ACC112 (cell line): ENCODE data around the gene JOSD2.
A peak's percentile ranks its signal among the peaks of the same experiment; 100 is the strongest.
"Not testable (repeated sequence)": the region's sequence is repeated elsewhere in the genome, so short reads cannot be mapped to it uniquely, and the experiment has no call there.

Experiments used
- H2AFZ ChIP-seq: fragments of 200-600 bp; sonication (generic); one replicate; pipeline ENCODE4 v1.6.0; 2017; ENCODE audit warnings: antibody characterized with exemption, low read length; ENCODE audit not compliant: unreplicated experiment
- H3K27ac ChIP-seq: fragments of 200-600 bp; sonication (generic); 2 replicates; pipeline ENCODE4 v1.5.1; 2014; ENCODE audit warnings: low read depth, mild to moderate bottlenecking, antibody characterized with exemption, low read length, moderate library complexity
- H3K27me3 ChIP-seq: fragments of 200-600 bp; sonication (generic); 2 replicates; pipeline ENCODE4 v1.6.1; 2014; ENCODE audit warnings: mild to moderate bottlenecking, antibody characterized with exemption, low read length, moderate library complexity, mixed read lengths; ENCODE audit not compliant: insufficient read depth
- H3K36me3 ChIP-seq: fragments of 200-600 bp; sonication (generic); 2 replicates; pipeline ENCODE4 v1.6.1; 2016; ENCODE audit warnings: mild to moderate bottlenecking, antibody characterized with exemption, low read length, moderate library complexity, mixed read lengths; ENCODE audit not compliant: insufficient read depth
- H3K4me1 ChIP-seq: fragments of 200-600 bp; sonication (generic); one replicate; pipeline ENCODE4 v1.6.1; 2016; ENCODE audit warnings: low read length, mixed read lengths; ENCODE audit not compliant: insufficient read depth, unreplicated experiment, control insufficient read depth
- H3K4me3 ChIP-seq: fragments of 200-600 bp; sonication (generic); 2 replicates; pipeline ENCODE4 v1.5.1; 2014; ENCODE audit warnings: mild to moderate bottlenecking, low read depth, low read length
- H3K79me2 ChIP-seq: fragments of 200-600 bp; sonication (generic); one replicate; pipeline ENCODE4 v1.6.0; 2016; ENCODE audit warnings: low read length; ENCODE audit not compliant: control insufficient read depth, unreplicated experiment, insufficient read depth

JOSD2 gene

DNA sequence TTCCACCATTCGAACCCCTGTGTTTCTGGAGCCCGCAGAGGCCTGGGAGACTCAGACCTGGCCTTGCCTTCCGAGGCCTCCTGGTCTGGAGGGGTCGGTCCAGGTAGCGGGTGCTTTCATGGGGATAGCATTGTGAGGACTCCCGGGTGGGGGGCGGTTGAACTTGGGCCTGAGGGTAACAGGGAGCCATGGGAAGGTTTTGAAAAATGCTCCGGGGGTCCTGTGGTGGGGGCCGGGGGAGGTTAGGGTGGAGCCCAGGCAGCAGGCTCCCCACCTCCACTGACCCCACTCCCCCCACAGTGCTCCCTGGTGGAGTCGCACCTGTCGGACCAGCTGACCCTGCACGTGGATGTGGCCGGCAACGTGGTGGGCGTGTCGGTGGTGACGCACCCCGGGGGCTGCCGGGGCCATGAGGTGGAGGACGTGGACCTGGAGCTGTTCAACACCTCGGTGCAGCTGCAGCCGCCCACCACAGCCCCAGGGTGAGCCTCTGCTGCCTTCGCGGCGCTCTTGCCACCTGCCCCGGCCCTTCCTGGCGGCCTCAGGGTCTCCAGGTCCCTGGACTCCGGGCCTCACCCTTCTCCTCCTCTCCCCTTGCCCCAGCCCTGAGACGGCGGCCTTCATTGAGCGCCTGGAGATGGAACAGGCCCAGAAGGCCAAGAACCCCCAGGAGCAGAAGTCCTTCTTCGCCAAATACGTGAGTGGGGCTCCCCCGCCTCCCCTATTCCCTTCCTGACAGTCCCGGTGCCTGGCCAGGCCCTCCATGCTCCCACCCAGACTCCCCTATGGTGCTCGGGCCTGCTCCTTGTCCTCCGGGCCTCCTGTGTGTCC, 30.5 kb downstream of the JOSD2 start:
- Histone ChIP-seq H3K79me2 (peaks cover 9% of the 10 kb centered on the region), H3K36me3 (no peaks in the 10 kb centered on the region), H3K27ac (no peak overlapping the region), H3K4me1 (peaks cover 6% of the 10 kb centered on the region), H3K27me3 (no peaks in the 10 kb centered on the region), H2AFZ (no peak overlapping the region), H3K4me3 (no peak overlapping the region)

DNA sequence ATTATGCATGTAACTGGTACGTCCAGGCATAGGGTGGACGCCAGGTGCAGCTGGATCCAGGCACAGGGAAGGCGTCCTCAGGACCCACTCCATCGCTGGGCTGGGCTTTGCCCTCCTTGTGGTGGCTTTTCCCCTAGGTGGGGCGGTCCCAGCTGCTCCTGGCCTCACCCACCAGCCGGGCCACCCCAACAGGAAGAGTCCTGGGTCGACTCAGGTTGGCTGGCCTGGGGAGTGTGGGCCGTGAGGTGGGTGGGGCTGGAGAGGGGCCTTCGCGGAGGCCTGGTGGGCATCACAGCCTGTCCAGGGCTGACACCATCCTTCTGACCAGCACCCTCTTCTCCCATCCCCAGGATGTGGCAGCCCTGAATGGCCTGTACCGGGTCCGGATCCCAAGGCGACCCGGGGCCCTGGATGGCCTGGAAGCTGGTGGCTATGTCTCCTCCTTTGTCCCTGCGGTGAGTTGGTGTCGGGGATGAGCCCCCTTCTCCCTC, 31.2 kb downstream of the JOSD2 start:
- H3K4me1 ChIP-seq, result peaks cover 6% of the 10 kb centered on the region
- H3K36me3 ChIP-seq, result no peaks in the 10 kb centered on the region
- H2AFZ ChIP-seq, result no peak overlapping the region
- H3K79me2 ChIP-seq, result peaks cover 9% of the 10 kb centered on the region
- H3K4me3 ChIP-seq, result no peak overlapping the region
- H3K27ac ChIP-seq, result no peak overlapping the region
- H3K27me3 ChIP-seq, result no peaks in the 10 kb centered on the region

DNA sequence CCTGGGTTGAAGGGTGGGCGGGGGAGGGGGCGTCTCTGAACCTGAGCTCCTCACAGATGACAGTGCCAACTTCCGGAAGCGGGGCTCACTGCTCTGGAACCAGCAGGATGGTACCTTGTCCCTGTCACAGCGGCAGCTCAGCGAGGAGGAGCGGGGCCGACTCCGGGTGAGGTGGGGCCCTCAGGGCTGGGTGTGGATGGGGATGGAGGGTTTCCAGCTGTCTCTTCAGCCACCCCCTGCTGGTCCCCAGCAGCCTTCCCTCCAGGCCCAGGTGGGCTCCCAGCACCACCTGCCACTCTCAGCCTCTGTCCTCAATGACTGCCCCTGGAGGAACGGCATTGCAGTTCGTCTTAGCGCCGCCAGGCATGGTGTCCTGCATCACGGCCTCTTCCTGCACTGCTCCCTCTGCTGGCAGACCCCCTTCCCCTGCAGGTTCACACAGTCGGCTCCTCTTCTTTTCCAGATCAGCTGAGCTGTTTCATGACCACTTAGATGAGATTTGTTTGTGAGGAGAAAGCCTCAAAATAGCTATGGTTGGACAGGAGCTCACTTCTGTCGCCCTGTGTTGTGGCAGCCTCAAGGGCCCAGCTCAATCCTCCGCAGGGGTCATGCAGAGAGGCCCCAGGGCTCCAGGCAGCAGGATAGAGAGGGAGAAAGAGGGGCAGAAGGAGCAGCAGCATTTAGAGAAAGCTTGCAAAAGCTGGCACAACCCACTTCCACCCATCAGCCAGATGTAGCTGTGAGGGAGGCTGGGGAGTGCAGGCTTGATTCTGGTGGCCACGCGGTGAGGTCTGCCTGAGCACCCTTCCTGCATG, 31.9 kb downstream of the JOSD2 start:
- Histone ChIP-seq H3K27ac (no peak overlapping the region), H3K4me3 (no peak overlapping the region), H3K36me3 (no peaks in the 10 kb centered on the region), H2AFZ (no peak overlapping the region), H3K79me2 (peaks cover 9% of the 10 kb centered on the region), H3K27me3 (no peaks in the 10 kb centered on the region), H3K4me1 (peaks cover 6% of the 10 kb centered on the region)

DNA sequence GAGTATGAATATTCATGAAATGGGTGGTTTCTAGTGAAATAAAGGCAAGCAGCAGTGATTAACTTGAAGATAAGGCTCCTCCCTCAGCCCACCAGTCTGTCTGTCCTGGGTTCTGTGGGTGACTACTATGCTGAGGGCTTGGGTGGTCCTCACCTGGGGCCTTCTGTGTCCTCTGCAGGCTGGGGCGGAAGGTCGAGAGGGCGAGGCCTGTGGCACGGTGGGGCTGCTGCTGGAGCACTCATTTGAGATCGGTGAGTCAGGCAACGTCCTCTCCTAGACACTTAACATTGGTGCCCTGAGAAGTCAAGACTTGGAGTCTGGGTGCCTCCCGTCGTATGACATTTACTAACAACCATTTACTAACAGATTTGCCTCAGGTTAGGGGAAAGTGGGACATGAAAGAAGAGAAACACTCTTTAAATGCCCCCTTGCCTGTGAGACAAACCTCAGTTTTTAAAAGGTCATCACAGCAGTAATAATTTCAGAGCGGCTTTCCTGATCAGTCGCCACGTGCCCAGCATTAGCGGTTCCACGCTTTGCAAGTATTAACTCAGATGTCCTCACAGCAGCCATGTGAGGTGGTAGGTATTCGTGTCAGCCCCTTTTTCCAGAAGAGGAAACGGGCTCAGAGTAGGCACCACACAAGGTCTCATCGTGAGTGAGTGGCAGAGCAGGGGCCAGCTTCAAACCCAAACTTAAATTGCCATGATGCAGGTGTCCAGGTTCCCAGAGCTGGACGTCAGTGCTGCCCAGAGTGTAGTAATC, 33.1 kb downstream of the JOSD2 start:
- peak overlapping the region; percentile 83; the same call in 1 of the 2 replicates for H3K4me3 ChIP-seq
- no peaks in the 10 kb centered on the region for H3K27me3 ChIP-seq
- H3K4me1 ChIP-seq, result peaks cover 6% of the 10 kb centered on the region
- no peaks in the 10 kb centered on the region for H3K36me3 ChIP-seq
- H3K79me2 ChIP-seq, result peaks cover 9% of the 10 kb centered on the region
- no peak overlapping the region for H3K27ac ChIP-seq
- no peak overlapping the region for H2AFZ ChIP-seq

DNA sequence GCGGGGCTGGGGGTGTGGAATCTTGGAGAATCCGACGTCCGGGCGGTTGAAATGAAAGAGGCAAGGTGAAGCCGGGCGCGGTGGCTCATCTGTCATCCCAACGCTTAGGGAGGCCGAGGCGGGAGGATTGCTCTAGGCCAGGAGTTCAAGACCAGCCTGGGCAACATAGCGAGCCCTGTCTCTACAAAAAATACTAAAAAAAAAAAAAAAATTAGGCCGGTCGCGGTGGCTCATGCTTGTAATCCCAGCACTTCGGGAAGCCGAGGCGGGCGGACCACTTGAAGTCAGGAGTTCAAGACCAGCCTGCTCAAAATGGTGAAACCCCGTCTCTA, 34.1 kb downstream of the JOSD2 start:
- H3K27ac ChIP-seq, result no peak overlapping the region
- H3K4me3 ChIP-seq, result peak overlapping the region; percentile 83
- H3K79me2 ChIP-seq, result peaks cover 9% of the 10 kb centered on the region
- peaks cover 6% of the 10 kb centered on the region for H3K4me1 ChIP-seq
- H3K27me3 ChIP-seq, result no peaks in the 10 kb centered on the region
- no peaks in the 10 kb centered on the region for H3K36me3 ChIP-seq
- H2AFZ ChIP-seq, result peak overlapping the region; percentile 92

DNA sequence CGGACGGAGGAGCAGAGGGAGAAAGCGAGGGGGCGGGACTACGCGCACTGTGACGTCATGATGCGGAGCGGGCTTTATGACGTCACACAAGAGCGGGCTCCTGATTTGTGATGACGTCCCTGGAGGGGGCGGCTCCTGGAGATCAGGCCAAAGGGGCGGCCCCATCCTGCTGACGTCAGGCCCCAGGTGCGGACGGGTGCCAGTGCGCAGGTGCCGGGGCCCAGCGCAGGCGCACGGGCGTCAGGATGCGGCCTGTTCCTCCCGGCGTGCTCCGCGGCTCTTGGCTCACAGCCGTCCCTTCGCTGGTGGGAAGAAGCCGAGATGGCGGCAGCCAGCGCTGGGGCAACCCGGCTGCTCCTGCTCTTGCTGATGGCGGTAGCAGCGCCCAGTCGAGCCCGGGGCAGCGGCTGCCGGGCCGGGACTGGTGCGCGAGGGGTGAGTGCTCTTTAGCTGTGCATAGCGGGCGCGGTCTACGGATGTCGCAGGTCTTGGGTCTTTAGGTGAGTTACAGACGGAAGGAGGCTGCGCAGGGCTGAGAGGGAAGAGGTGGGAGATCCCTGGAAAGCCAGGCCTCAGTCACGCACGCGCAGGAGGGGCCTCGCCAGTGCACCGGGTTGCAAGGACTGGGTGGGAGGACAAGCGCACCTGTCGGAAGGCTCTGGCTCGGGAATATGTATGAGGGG, 34.6 kb downstream of the JOSD2 start, which contains the start of the genes EMC10 and GARIN5A:
EMC10 (plus strand) TSS at position 284 of the 683 bp plus-strand sequence; CDS start at position 322, 38 bp downstream.
GARIN5A (minus strand) TSS at position 625 of the 683 bp plus-strand sequence; CDS start at position 165, 460 bp downstream.
- H3K79me2 ChIP-seq, result peaks cover 9% of the 10 kb centered on the region
- peaks cover 6% of the 10 kb centered on the region for H3K4me1 ChIP-seq
- no peaks in the 10 kb centered on the region for H3K27me3 ChIP-seq
- no peak within 1 kb of the TSS; the same call in 1 of the 2 replicates for H3K27ac ChIP-seq
- peak within 1 kb of the TSS; percentile 92 for H2AFZ ChIP-seq
- H3K36me3 ChIP-seq, result no peaks in the 10 kb centered on the region
- H3K4me3 ChIP-seq, result peak within 1 kb of the TSS; percentile 83

DNA sequence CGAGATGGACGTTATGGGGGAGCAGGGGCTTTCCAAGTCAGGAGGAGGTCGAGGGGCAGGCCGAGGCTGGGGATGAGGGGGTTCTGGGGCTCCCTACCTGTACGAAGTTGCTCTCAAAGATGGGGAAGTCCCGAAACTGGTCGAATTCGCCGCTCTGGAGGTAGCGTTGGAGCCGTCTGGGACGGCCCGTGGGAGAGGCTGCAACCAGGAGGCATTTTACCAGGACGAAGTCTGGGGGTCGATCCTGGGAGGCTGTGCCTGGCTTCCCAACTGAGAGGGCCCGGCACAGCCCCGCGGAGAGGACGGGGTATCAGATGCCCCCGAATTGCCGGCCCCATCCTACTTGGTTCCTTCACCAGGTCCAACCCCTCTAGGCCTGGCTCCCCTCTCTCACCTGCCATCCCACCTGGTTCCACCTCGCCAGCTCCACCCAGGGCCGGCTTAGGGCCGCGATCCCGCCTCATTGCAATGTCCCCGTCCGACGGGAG, 35.2 kb downstream of the JOSD2 start:
- no peak overlapping the region for H2AFZ ChIP-seq
- H3K79me2 ChIP-seq, result peaks cover 9% of the 10 kb centered on the region
- no peaks in the 10 kb centered on the region for H3K27me3 ChIP-seq
- peaks cover 6% of the 10 kb centered on the region for H3K4me1 ChIP-seq
- no peak overlapping the region for H3K27ac ChIP-seq
- H3K36me3 ChIP-seq, result no peaks in the 10 kb centered on the region
- H3K4me3 ChIP-seq, result no peak overlapping the region

DNA sequence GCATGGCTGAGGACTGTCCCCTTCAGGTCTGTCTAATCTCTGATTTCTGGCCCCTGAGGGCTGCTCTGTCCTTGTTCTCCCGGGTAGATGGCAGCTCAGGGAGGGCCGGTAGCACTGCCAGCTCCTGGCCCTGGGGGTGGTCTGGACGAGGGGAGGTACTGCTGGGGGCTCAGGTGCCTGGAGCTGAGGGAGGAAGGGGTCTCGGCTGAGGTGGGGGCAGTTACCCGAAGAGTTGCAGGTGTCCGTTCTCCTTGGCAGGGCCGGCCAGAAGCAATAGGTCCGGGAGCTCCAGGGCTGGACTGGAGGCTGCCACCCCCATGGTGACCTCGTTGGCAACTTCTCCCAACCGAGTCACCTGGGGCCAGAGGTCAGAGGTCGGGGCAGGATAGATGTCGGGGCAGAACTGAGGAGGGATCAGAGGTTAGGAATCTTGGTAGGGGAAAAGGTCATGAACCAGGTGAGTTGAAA, 35.9 kb downstream of the JOSD2 start:
- no peak overlapping the region for H3K4me3 ChIP-seq
- no peak overlapping the region for H2AFZ ChIP-seq
- peaks cover 6% of the 10 kb centered on the region for H3K4me1 ChIP-seq
- H3K36me3 ChIP-seq, result no peaks in the 10 kb centered on the region
- H3K27me3 ChIP-seq, result no peaks in the 10 kb centered on the region
- H3K79me2 ChIP-seq, result peaks cover 9% of the 10 kb centered on the region
- no peak overlapping the region for H3K27ac ChIP-seq

DNA sequence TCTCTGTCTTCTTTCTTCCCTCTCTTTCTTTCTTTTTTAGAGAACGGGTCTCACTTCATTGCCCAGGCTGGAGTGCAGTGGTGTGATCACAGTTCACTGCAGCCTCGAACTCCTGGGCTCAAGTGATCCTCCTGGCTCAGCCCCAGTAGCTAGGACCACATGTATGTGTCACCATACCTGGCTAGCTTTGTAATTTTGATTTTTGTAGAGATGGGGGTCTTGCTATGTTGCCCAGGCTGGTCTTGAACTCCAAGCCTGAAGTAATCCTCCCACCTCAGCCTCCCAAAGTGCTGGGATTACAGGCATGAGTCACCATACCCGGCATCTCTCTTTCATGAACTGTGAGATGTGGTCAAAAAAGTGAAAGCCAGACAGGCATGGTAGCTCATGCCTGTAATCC, 37.7 kb downstream of the JOSD2 start:
- H3K4me1 ChIP-seq, H2AFZ ChIP-seq, H3K27ac ChIP-seq, H3K36me3 ChIP-seq, H3K27me3 ChIP-seq, H3K79me2 ChIP-seq, H3K4me3 ChIP-seq: not testable (repeated sequence)
